Mesodermal cell (in vitro differentiated cells): ENCODE measurements around the gene PGPEP1.

Experiments
- H3K27ac ChIP-seq: 2 replicates; pipeline ENCODE4 v1.7.0; 2013; ENCODE audit warnings: mild to moderate bottlenecking, low read depth, low read length, moderate library complexity; ENCODE audit not compliant: severe bottlenecking
- H3K36me3 ChIP-seq: 2 replicates; pipeline ENCODE4 v1.7.1; 2013; ENCODE audit warnings: mild to moderate bottlenecking, low read length, moderate library complexity; ENCODE audit not compliant: control insufficient read depth, insufficient read depth
- H3K4me1 ChIP-seq: one replicate; pipeline ENCODE4 v1.7.1; 2013; ENCODE audit warnings: mild to moderate bottlenecking, low read length; ENCODE audit not compliant: insufficient read depth, control insufficient read depth, poor library complexity, severe bottlenecking
- H3K4me3 ChIP-seq: 2 replicates; pipeline ENCODE4 v1.7.0; 2013; ENCODE audit warnings: low read length, control low read depth, mild to moderate bottlenecking; ENCODE audit not compliant: insufficient read depth, poor library complexity, severe bottlenecking; ENCODE audit errors: extremely low read depth
- H3K9me3 ChIP-seq: 2 replicates; pipeline ENCODE4 v1.7.1; 2013; ENCODE audit warnings: mild to moderate bottlenecking, low read length, moderate library complexity; ENCODE audit not compliant: control insufficient read depth
- WGBS, 2 experiments: methylation state at CpG; one replicate each; pipeline ENCODE4 v1.1.5; 2013; ENCODE audit warnings: missing lambda C conversion rate in 2 of 2; ENCODE audit not compliant: insufficient coverage in 2 of 2; 5-methylcytosine and 5-hydroxymethylcytosine counted together

Gene PGPEP1

GRCh38 chr19:18308948-18309325 is 31.5 kb upstream of the PGPEP1 start:
- H3K27ac ChIP-seq, result no peak overlapping the region
- H3K4me1 ChIP-seq, result peaks cover 21% of the 10 kb centered on the region
- 91 to 97% methylated on average over 5 to 6 of the region's 7 CpGs for WGBS, 2 experiments
- H3K4me3 ChIP-seq, result no peak overlapping the region
- no peaks in the 10 kb centered on the region for H3K9me3 ChIP-seq
- peaks cover 74% of the 10 kb centered on the region for H3K36me3 ChIP-seq

GRCh38 chr19:18309525-18310064 is 30.8 kb upstream of the PGPEP1 start:
- no peaks in the 10 kb centered on the region for H3K9me3 ChIP-seq
- no peak overlapping the region for H3K27ac ChIP-seq
- no peak overlapping the region for H3K4me3 ChIP-seq
- peaks cover 15% of the 10 kb centered on the region for H3K4me1 ChIP-seq
- H3K36me3 ChIP-seq, result peaks cover 80% of the 10 kb centered on the region
- 94 to 97% methylated on average over 33 of the region's 33 CpGs for WGBS, 2 experiments

- Histone ChIP-seq H3K27ac (no peak overlapping the region), H3K4me3 (no peak overlapping the region), H3K9me3 (no peaks in the 10 kb centered on the region), H3K4me1 (peaks cover 9% of the 10 kb centered on the region), H3K36me3 (peaks cover 88% of the 10 kb centered on the region)
- 94 to 96% methylated on average over 18 of the region's 23 CpGs for WGBS, 2 experiments
Measured at GRCh38 chr19:18310118-18310909, 30.1 kb upstream of the PGPEP1 start.

- no peaks in the 10 kb centered on the region for H3K9me3 ChIP-seq
- no peak overlapping the region for H3K27ac ChIP-seq
- H3K4me3 ChIP-seq, result no peak overlapping the region
- 93 to 97% methylated on average over 12 to 13 of the region's 13 CpGs for WGBS, 2 experiments
- peaks cover 92% of the 10 kb centered on the region for H3K36me3 ChIP-seq
- peaks cover 10% of the 10 kb centered on the region for H3K4me1 ChIP-seq
Measured at GRCh38 chr19:18310966-18311365, 29.4 kb upstream of the PGPEP1 start.

- Histone ChIP-seq H3K36me3 (peaks cover 85% of the 10 kb centered on the region), H3K27ac (no peak overlapping the region), H3K4me1 (peaks cover 10% of the 10 kb centered on the region), H3K9me3 (no peaks in the 10 kb centered on the region), H3K4me3 (no peak overlapping the region)
- WGBS, 2 experiments, result 94 to 96% methylated on average over 15 to 22 of the region's 22 CpGs
Measured at GRCh38 chr19:18311502-18312091, 28.8 kb upstream of the PGPEP1 start.

GRCh38 chr19:18312092-18312534 is 28.3 kb upstream of the PGPEP1 start:
- H3K27ac ChIP-seq, result no peak overlapping the region
- WGBS, 2 experiments, result 90 to 99% methylated on average over 9 to 10 of the region's 11 CpGs
- peaks cover 82% of the 10 kb centered on the region for H3K36me3 ChIP-seq
- H3K4me3 ChIP-seq, result no peak overlapping the region
- peaks cover 10% of the 10 kb centered on the region for H3K4me1 ChIP-seq
- H3K9me3 ChIP-seq, result no peaks in the 10 kb centered on the region

- WGBS, 2 experiments, result 92 to 100% methylated on average over 2 to 3 of the region's 3 CpGs
- peaks cover 17% of the 10 kb centered on the region for H3K4me1 ChIP-seq
- no peak overlapping the region for H3K4me3 ChIP-seq
- no peak overlapping the region for H3K27ac ChIP-seq
- no peaks in the 10 kb centered on the region for H3K9me3 ChIP-seq
- peaks cover 74% of the 10 kb centered on the region for H3K36me3 ChIP-seq
Measured at GRCh38 chr19:18313398-18313797, 27.0 kb upstream of the PGPEP1 start.

GRCh38 chr19:18317961-18318800 is 22.2 kb upstream of the PGPEP1 start:
- 88 to 92% methylated on average over 16 of the region's 18 CpGs for WGBS, 2 experiments
- H3K9me3 ChIP-seq, result no peaks in the 10 kb centered on the region
- peaks cover 24% of the 10 kb centered on the region for H3K4me1 ChIP-seq
- peak overlapping the region; percentile 19 for H3K27ac ChIP-seq
- H3K4me3 ChIP-seq, result no peak overlapping the region
- peaks cover 48% of the 10 kb centered on the region for H3K36me3 ChIP-seq

- no peaks in the 10 kb centered on the region for H3K9me3 ChIP-seq
- peaks cover 28% of the 10 kb centered on the region for H3K4me1 ChIP-seq
- 98 to 100% methylated on average over 4 to 6 of the region's 7 CpGs for WGBS, 2 experiments
- no peak overlapping the region for H3K27ac ChIP-seq
- peaks cover 33% of the 10 kb centered on the region for H3K36me3 ChIP-seq
- no peak overlapping the region for H3K4me3 ChIP-seq
Measured at GRCh38 chr19:18319591-18320135, 20.7 kb upstream of the PGPEP1 start.
